OCI-LY7 (cell line): ENCODE results near the gene GOLGA5.
"Not testable (repeated sequence)": the region's sequence is repeated elsewhere in the genome, so short reads cannot be mapped to it uniquely, and the experiment has no call there.

Source experiments
- EZH2phosphoT487 ChIP-seq: fragments of 200-600 bp; sonication (generic); IDR thresholded peaks from 2 replicates; pipeline ENCODE4 v1.6.1; 2018; ENCODE audit warnings: low read depth, borderline replicate concordance, mild to moderate bottlenecking, mixed run types, antibody characterized with exemption, low read length, moderate library complexity, mixed read lengths
- TF ChIP-seq, protein P1 (sequence below): fragments of 200-600 bp; sonication (generic); conservative IDR thresholded peaks from 2 replicates; pipeline ENCODE4 v1.5.1; 2014; ENCODE audit warnings: mild to moderate bottlenecking, antibody characterized with exemption, low read length, moderate library complexity, mixed read lengths

DNA sequence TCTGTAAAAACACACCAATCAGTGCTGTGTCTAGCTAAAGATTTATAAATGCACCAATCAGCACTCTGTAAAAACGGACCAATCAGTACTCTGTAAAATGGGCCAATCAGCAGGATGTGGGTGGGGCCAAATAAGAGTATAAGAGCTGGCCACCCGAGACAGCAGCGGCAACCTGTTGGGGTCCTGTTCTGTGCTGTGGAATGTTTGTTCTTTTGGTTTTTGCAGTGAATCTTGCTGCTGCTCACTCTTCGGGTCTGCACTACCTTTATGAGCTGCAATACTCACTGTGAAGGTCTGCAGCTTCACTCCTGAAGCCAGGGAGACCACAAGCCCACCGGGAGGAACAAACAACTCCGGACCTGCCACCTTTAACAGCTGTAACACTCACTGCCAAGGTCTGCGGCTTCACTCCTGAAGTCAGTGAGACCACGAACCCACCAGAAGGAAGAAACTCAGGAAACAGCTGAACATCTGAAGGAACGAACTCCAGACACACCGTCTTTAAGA is 43.8 kb upstream of the GOLGA5 start:
- TF ChIP-seq, protein P1, sequence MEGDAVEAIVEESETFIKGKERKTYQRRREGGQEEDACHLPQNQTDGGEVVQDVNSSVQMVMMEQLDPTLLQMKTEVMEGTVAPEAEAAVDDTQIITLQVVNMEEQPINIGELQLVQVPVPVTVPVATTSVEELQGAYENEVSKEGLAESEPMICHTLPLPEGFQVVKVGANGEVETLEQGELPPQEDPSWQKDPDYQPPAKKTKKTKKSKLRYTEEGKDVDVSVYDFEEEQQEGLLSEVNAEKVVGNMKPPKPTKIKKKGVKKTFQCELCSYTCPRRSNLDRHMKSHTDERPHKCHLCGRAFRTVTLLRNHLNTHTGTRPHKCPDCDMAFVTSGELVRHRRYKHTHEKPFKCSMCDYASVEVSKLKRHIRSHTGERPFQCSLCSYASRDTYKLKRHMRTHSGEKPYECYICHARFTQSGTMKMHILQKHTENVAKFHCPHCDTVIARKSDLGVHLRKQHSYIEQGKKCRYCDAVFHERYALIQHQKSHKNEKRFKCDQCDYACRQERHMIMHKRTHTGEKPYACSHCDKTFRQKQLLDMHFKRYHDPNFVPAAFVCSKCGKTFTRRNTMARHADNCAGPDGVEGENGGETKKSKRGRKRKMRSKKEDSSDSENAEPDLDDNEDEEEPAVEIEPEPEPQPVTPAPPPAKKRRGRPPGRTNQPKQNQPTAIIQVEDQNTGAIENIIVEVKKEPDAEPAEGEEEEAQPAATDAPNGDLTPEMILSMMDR = not testable (repeated sequence)
- not testable (repeated sequence) for TF ChIP-seq EZH2phosphoT487
